MV-4-11 (cell line): ENCODE data around the gene BGN.

Source experiments
- DNase-seq: peaks from one replicate; lab custom pipeline; 2025; lab: John Stamatoyannopoulos, UW

BGN gene

DNA sequence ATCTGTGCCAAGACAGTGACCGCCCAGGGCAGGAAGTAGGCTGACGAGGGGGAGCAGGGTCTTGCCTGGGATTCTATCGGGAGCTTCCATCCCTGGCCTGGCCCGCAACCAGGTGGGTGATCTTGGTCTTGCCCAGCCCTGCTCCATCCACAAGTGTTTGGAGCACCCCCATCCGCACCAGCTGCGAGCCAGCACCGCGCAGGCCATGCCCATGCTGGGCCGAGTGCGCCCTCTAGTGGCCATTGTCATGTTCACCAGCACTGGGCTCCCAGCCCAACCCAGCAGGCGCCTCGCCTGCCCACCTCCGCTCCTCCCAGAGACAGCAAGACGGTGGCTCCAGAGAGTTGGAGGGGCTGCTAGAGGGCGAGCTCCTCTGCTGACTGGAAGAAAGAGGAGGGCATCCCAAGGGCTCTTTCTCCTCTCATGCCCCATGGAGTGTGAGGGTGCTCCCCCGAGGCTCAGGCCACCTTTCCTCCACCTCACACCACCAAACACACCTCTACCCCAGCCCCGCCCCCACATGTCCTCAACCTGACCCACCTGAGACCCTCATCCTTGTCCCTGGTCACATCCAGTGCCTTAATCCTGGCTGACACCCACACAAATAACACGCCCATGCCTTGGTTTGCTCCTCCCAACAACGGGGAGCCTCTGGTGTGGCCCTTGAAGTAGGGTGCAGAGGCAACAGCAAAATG, 12.9 kb downstream of the BGN start:
- peak; percentile 41 for DNase-seq

DNA sequence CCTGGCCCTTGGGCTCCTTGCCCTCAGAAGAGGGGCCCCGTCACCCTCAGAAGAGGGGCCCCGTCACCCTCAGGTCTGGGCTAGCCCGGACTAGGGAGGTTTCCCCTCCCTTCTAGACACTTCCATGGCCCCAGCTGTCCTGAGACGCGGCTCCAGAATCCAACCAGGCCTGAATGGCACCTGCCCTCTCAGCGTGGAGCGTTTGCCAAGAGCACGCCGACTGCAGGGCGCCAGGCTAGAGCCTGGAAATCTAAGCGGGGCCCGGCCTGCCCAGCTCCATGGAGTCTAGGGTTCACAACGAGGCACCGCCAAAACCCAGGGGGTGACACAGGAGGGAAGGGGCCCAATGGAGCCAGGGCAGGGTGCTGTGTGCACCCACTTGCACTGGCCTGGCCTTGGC, 14.8 kb downstream of the BGN start:
- DNase-seq: no peak

DNA sequence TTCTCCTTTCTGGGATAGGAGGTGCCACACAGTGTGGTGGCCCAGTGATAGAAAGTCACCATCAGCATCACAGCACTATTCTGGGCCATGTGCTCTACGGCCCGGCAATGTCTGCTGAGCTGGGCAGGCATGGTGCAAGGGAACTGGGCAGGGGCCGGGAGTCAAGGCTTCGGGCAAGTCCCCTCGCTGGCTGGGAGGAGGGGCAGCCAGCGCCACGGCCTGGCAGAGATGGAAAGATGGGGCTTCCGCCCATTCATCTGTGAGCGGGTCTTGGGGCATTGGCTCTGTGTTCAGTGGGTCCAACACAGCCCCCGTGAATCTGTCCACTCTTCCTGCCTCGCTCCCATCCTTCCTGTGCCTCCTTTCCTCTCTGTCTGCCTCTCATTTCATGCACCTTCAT, 15.6 kb downstream of the BGN start:
- no peak for DNase-seq

- no peak for DNase-seq
Measured at GRCh38 chrX:153511784-153512500, 17.2 kb downstream of the BGN start.

GRCh38 chrX:153512501-153512893, 17.7 kb downstream of the BGN start:
- DNase-seq: no peak

DNA sequence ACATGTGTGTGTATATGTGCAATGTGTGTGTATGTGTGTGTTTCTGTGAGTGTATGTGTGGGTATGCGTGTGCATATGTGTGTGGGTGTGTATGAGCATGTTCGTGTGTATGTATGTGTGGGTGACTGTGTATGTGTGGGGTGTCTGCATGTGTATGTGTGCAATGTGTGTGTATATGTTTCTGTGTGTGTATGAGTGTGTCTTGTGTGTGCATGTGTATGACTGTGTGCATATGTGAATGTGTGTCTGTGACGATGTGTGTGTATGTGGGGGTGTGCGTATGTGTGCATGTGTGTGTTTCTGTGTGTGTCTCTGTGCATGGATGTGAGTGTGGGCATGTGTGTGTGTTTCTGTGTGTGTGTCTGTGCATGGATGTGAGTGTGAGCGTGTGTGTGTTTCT, 18.5 kb downstream of the BGN start:
- DNase-seq: no peak

- no peak for DNase-seq
Measured at GRCh38 chrX:153514259-153514658, 19.5 kb downstream of the BGN start.

GRCh38 chrX:153515435-153515834, 20.7 kb downstream of the BGN start:
- DNase-seq: no peak

- DNase-seq: no peak
Measured at GRCh38 chrX:153516073-153516472, 21.3 kb downstream of the BGN start.

GRCh38 chrX:153517423-153517822, 22.6 kb downstream of the BGN start, which contains the start of gene ATP2B3:
Gene ATP2B3, plus strand, starts transcription at chrX:153517642. Its CDS starts 18,606 bp downstream, at chrX:153536248.
- no peak for DNase-seq

- no peak for DNase-seq
Measured at GRCh38 chrX:153517946-153518834, 23.4 kb downstream of the BGN start.

DNA sequence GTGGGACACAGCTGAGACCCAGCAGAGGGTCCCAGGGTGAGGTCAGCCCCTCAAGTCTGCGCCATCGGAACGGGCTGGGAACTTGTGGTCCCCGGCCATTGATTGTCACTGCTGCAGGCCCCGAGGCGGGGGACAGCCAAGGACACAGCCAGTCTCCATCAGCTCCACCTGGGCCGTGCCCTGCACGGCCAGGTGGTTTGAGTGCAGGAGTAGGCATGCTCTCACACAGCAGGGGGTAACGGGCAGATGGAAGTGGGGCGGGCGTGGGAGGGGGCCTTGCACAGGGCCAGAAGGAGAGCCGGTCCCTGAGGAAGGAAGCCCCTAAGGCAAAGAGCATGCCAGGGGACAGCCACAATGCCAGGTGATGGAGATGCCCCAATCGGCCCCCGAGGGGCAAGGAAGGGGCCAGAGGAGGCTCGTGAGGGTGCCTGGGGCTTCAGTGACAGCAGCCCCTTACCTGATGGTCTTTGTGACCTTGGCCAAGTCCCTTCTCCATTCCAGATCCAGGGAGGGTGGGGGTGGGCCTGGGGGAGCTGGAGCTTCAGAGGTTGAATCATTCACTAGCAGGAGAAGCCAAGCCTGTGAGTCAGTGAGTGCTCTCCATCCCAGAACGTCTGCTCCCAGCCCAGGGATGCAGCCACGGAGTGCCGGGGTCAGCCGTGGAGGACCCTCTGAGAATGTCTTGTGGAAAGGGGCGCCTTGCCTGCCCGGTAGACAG, 24.9 kb downstream of the BGN start:
- DNase-seq: no peak

- DNase-seq: no peak
Measured at GRCh38 chrX:153520287-153520917, 25.6 kb downstream of the BGN start.

DNA sequence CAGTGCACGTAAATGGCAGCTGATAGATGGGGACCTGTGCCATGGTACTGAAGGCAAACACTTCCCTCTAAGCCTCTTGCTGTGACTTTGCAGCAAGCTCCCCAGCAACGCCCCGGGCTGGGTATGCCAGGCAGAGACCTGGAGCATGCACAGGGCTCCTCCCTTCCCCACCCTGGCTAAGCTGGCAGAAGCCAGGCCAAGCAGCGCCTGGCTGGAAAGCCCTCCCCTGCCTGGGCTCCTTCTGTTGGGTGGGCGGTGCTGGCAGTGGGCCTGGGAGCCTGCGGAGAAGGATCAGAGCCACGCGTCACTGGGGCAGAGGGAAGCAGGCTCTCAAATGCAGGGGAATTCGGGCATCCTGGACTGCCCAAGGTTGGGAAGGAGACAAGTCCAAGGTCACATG, 26.3 kb downstream of the BGN start:
- no peak for DNase-seq

GRCh38 chrX:153522259-153522658, 27.5 kb downstream of the BGN start:
- no peak for DNase-seq

DNA sequence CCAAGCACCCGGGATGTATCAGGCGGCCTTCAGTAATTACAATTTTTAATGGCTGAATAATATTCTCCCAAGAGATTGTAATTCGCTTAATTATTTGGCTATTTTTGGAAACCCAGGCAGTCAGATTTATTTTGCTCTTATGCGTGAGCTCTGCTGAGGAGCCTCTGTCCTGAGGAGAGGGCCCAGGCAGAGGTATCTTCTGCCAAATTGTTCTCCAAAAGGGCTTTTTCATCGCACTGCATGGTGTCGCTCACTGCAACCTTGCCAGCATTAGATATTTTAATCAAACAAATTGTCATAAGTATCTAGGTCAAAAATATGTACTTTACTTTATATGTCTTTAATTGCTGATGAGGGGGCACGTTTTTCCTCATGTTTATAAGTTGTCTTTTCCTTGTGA, 28.5 kb downstream of the BGN start:
- no peak for DNase-seq

GRCh38 chrX:153524234-153524633, 29.5 kb downstream of the BGN start:
- no peak for DNase-seq

GRCh38 chrX:153525451-153525850, 30.7 kb downstream of the BGN start:
- DNase-seq: no peak

DNA sequence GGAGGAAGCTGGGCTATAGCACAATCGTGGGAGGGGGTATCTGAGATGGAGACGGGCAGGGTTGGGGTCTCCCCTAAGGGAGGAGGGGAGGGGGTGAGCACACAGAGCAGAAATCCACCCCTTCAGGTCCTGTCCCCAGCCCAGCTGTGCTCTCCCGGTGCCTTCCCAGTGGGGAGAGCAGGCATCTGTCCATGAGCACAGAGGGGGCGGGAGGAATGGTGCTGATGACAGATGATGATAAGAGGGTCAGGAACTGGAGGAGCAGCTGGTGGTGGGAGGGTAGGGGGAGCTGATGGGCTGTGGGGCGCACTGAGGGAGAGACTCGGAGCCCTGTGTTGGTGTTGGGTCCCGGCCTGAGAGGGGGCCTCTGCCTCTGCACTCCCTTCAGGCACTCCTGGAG, 31.3 kb downstream of the BGN start:
- DNase-seq: no peak

DNA sequence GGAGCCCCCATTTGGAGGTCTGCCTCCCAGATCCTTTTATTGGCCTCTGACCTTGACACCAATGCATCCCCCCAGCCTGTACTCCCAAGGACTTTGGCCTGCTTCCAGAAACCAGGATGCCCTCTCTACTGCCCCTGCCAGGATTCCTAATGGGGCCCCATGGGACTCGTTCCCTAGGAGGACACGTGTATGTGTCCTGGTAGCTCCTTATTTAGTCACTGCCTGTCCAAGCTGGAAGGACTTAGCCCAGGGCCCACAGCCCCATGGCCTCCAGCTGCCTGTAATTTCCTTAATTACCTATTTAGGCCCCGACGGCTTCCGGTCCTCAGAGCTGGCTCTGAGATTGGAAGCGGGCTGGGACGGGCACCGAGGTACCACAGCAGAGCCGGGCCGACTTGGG, 32.0 kb downstream of the BGN start:
- DNase-seq: no peak

- no peak for DNase-seq
Measured at GRCh38 chrX:153527208-153527607, 32.4 kb downstream of the BGN start.
